Gastrocnemius medialis (tissue), 4 donors: ENCODE data around the gene FOXP4. TPM values are rescaled to one million over a fixed set of nuclear protein-coding genes. Genes with fewer than 3 reads are reported as not detected.

Source experiments
- ATAC-seq, 2 donors: fragments of 150-250 bp; one replicate each; pipeline ENCODE4 v1.9.1; 2016
- DNase-seq, 2 donors: peaks; one replicate each; pipeline ENCODE4 v3.0.0-alpha.2; 2019
- H3K27ac ChIP-seq, 4 donors: fragments of 200-600 bp; sonication (generic); 1 replicate in 1 of 4; 2 replicates in 3 of 4; pipeline ENCODE4 v1.5.1; 2016 to 2018; ENCODE audit warnings: mild to moderate bottlenecking in 2 of 4, moderate library complexity in 1 of 4
- H3K27me3 ChIP-seq, 3 donors: fragments of 200-600 bp; sonication (generic) in 2 of 3; 1 replicate in 1 of 3; 2 replicates in 2 of 3; pipeline versions ENCODE4 v1.5.1 to v1.6.0; 2016 to 2019; ENCODE audit warnings: mild to moderate bottlenecking in 1 of 3, moderate library complexity in 1 of 3
- H3K36me3 ChIP-seq, 2 donors: fragments of 200-600 bp; sonication (generic) in 1 of 2; one replicate each; pipeline ENCODE4 v1.5.1; 2017 to 2018
- H3K4me1 ChIP-seq, 2 donors: fragments of 200-600 bp; sonication (generic) in 1 of 2; one replicate each; pipeline ENCODE4 v1.5.1; 2016 to 2017; ENCODE audit warnings: mild to moderate bottlenecking in 2 of 2
- H3K4me3 ChIP-seq, 4 donors: fragments of 200-600 bp; sonication (generic) in 3 of 4; 1 replicate in 1 of 4; 2 replicates in 3 of 4; pipeline ENCODE4 v1.5.1; 2016 to 2019; ENCODE audit warnings: mild to moderate bottlenecking in 2 of 4
- H3K9me3 ChIP-seq, 3 donors: fragments of 200-600 bp; sonication (generic) in 2 of 3; 1 replicate in 1 of 3; 2 replicates in 2 of 3; pipeline ENCODE4 v1.5.1; 2016 to 2019
- POLR2A ChIP-seq, 2 donors: fragments of 450-650 bp; IDR thresholded peaks; one replicate each; pipeline ENCODE4 v1.6.1; 2017; ENCODE audit warnings: antibody characterized with exemption in 2 of 2, mild to moderate bottlenecking in 2 of 2, moderate library complexity in 2 of 2
- in situ Hi-C, 4 donors: fragments of 200-750 bp; cut with MboI; loops; one replicate each; pipeline versions ENCODE4 v1.15.0 to v1.8.0; 2017; ENCODE audit warnings: low sequenced_read_pairs in 4 of 4
- intact Hi-C: fragments of 100-400 bp; cut with DNase I; formaldehyde crosslinking; loops from one replicate; pipeline ENCODE4 v1.15.1; 2023; ENCODE audit warnings: low total_unique reads
- total RNA-seq, 4 donors: library from RNA; depleted of rRNA; stranded (reverse); fragments of >200 nt; gene quantifications; one replicate each; pipeline versions ENCODE4 v1.1.0 to v1.2.3, GENCODE V29; 2016
- TF ChIP-seq, protein P1 (sequence below), 5 experiments: fragments of 450-650 bp in 3 of 5; fragments of 200-600 bp in 2 of 5; sonication (generic) in 2 of 5; IDR thresholded peaks in 4 of 5; conservative IDR thresholded peaks in 1 of 5; 1 replicate in 4 of 5; 2 replicates in 1 of 5; pipeline ENCODE4 v1.5.1; 2016 to 2019; ENCODE audit warnings: antibody characterized with exemption in 5 of 5, mild to moderate bottlenecking in 3 of 5, moderate library complexity in 3 of 5

The FOXP4 gene
- total RNA-seq, 4 donors from 2014 or later: 3.4 to 11.4 (median 6.5) TPM

DNA sequence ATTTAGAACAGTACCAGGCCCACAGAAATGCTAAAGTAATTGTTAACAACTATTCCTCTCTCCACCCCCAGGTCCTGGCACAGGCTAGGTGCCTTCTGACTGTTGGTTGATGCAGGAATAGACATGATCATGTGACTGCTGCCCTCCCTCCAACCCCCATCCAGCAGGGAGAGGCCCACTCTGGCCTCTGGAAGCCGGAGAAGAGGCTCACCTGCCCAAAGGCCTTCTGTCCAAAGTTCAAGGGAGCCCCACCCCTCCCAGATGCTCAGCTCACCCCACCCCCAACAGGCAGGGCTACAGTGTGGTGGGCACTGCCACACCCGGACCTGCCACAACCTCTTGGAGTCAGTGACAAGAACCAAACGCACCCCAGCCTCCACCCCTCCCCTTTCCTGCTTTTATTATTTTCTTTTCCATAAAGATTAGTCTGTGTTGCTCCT is 26.9 kb upstream of the FOXP4 start:
- in situ Hi-C loops: no loop called here
- Histone ChIP-seq H3K36me3 (no peaks in the 10 kb centered on the region), H3K27ac (no peak overlapping the region), H3K9me3 (no peaks in the 10 kb centered on the region), H3K27me3 (peaks cover 12 to 14% (median 13%) of the 10 kb centered on the region in 3 donors), H3K4me3 (no peak overlapping the region), H3K4me1 (no peaks in the 10 kb centered on the region)
- TF ChIP-seq POLR2A (IDR thresholded peaks at IDR 0.05): no peak
- TF ChIP-seq, protein P1, sequence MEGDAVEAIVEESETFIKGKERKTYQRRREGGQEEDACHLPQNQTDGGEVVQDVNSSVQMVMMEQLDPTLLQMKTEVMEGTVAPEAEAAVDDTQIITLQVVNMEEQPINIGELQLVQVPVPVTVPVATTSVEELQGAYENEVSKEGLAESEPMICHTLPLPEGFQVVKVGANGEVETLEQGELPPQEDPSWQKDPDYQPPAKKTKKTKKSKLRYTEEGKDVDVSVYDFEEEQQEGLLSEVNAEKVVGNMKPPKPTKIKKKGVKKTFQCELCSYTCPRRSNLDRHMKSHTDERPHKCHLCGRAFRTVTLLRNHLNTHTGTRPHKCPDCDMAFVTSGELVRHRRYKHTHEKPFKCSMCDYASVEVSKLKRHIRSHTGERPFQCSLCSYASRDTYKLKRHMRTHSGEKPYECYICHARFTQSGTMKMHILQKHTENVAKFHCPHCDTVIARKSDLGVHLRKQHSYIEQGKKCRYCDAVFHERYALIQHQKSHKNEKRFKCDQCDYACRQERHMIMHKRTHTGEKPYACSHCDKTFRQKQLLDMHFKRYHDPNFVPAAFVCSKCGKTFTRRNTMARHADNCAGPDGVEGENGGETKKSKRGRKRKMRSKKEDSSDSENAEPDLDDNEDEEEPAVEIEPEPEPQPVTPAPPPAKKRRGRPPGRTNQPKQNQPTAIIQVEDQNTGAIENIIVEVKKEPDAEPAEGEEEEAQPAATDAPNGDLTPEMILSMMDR (IDR thresholded peaks at IDR 0.05 in 4 of 5, conservative IDR thresholded peaks at IDR 0.05 in 1 of 5): no peak
- no peak for DNase-seq
- no peak for ATAC-seq
- intact Hi-C loops: no loop called here

DNA sequence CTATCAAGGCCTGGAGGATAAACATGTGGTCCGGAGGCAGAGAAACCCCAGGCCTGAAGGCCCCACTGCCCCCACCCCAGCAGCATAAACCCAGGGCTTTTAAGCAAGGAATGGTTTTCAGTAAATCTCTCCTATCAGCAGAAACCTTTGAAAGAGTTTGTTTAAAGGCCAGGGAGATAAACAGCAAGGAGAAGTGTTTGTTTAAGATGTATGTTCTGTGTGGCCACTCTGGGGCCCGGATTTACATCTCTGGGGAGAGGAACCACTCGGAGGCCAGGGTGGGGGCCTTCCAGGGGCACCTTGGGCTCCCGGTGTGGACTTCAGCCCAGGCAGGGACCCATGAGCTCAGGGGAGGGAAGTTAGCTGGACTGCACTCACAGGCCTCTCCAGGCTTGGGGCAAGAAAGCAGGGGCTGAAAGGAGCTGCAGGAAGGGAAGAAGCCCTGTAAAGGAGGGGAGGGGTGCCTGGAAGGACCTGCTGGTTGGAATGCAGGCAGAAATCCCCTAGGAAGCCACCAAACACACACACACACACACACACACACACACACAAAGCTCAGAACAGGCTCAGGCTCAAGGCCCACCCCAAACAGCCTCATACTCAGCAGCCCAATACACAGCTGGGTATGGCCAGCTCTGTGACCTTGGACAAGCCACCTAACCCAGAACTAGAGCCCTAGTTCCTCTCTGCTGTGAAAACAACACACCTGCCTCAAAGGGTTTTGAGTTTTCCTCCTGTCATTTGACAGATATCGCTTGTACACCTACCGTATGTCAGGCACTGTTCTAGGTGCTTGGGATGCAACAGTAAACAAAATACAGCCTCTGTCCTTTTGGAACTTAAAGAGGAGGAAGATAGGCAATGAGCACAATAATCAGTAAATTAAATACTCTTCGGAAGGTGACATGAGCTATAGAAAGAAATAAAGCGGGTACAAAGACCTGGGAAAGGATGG is 26.2 kb upstream of the FOXP4 start:
- DNase-seq (no peak), ATAC-seq (no peak)
- Histone ChIP-seq H3K4me1 (no peaks in the 10 kb centered on the region), H3K9me3 (no peaks in the 10 kb centered on the region), H3K4me3 (no peak overlapping the region), H3K36me3 (no peaks in the 10 kb centered on the region), H3K27ac (no peak overlapping the region), H3K27me3 (peaks cover 14 to 15% (median 14%) of the 10 kb centered on the region in 3 donors)
- TF ChIP-seq, protein P1 (IDR thresholded peaks at IDR 0.05 in 4 of 5, conservative IDR thresholded peaks at IDR 0.05 in 1 of 5): no peak
- no peak for TF ChIP-seq POLR2A (IDR thresholded peaks at IDR 0.05)
- in situ Hi-C loops (no loop called here), intact Hi-C loops (no loop called here)

DNA sequence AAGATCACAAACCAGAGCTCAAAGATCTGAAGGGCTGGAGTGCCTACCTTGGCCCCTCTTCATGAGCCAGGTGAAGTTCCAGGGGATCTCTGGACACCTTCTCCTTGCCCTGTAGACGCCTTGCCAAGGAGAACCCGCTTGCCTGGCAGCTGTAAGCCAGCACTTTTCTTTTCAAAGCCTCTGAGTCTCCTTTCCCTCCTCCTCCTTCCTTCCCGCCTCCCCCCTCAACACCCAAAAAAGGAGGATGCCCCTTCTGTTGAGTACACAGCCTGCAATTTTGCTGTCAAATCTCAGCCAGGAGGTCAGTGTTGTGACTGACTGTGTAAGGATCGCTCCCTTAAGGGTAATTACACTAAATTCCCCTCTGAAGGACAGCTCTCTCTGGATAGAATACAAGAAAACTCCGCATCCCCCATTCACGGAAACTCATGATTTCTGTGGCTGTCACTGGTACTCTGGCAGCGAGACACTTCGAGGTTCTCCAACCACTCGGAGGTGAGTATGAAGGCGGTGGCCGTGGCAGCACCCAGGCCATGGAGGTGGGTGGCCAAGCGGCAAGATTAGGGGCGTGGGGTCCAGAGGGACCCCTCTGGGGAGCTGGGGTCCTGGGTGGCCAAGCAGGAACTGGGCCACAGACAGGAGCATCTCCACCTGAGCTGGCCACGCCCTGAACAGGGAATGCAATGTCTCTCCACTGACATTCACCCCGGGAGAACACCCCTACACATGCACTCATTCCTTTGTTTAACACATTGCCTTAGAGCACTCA is 23.2 kb upstream of the FOXP4 start:
- DNase-seq (no peak), ATAC-seq (no peak)
- H3K27me3 ChIP-seq: peaks cover 14 to 15% (median 14%) of the 10 kb centered on the region in 3 donors
- H3K27ac ChIP-seq: no peak overlapping the region
- in situ Hi-C loops (no loop called here), intact Hi-C loops (no loop called here)
- no peaks in the 10 kb centered on the region for H3K4me1 ChIP-seq
- no peaks in the 10 kb centered on the region for H3K36me3 ChIP-seq
- no peaks in the 10 kb centered on the region for H3K9me3 ChIP-seq
- TF ChIP-seq POLR2A (IDR thresholded peaks at IDR 0.05): no peak
- TF ChIP-seq, protein P1 (IDR thresholded peaks at IDR 0.05 in 4 of 5, conservative IDR thresholded peaks at IDR 0.05 in 1 of 5): no peak
- no peak overlapping the region for H3K4me3 ChIP-seq

DNA sequence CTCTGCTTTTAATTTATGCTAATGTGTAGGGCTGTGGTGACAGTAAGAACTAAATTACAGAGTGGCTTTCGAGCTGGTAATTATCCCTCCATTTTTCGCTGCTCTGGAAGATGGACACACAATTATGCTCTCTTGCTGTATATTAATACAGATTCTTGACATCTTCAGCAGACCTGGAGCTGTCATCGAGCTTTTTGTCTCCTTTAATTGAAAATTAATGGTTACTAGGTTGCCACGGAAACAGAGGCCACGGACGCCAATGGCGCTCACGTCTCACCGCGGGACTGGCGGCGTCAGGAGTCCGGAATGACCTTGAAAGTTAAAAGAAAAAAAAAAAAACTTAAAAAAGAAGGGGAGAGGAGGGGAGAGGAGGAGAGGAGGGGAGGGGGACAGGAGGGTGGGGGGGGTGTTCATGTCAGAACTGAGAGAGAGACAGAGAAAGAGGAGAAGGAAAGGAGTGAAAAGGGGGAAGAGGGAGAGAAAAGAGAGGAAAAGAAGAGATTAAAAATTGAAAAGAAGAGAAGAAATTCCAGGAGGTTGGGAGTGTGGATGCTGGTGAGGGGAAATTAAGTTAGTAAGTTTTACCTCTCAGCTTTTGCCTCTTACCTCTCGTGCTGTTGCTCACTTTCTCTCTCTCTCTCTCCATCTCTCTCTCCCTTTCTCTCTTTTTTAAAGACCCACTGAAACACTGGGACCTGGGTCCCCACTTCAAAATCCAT is 22.1 kb upstream of the FOXP4 start:
- H3K4me1 ChIP-seq: no peaks in the 10 kb centered on the region
- H3K36me3 ChIP-seq: no peaks in the 10 kb centered on the region
- no peak for DNase-seq
- no peak overlapping the region for H3K27ac ChIP-seq
- in situ Hi-C loops (no loop called here), intact Hi-C loops (no loop called here)
- no peak overlapping the region for H3K4me3 ChIP-seq
- no peak for ATAC-seq
- peaks cover 14 to 15% (median 14%) of the 10 kb centered on the region in 3 donors for H3K27me3 ChIP-seq
- TF ChIP-seq, protein P1 (IDR thresholded peaks at IDR 0.05 in 4 of 5, conservative IDR thresholded peaks at IDR 0.05 in 1 of 5): no peak
- no peak for TF ChIP-seq POLR2A (IDR thresholded peaks at IDR 0.05)
- H3K9me3 ChIP-seq: no peaks in the 10 kb centered on the region
